Neuronal stem cell (in vitro differentiated cells): ENCODE results near the gene CDRT4.

Experiments
- DNase-seq: peaks from one replicate; pipeline ENCODE4 v3.0.0-alpha.2; 2013; ENCODE audit warnings: low spot score
- H2AFZ ChIP-seq: one replicate; pipeline ENCODE4 v1.6.1; 2013; ENCODE audit warnings: mild to moderate bottlenecking, low read length, inconsistent platforms
- H2AK5ac ChIP-seq: 2 replicates; pipeline ENCODE4 v1.6.1; 2013; ENCODE audit warnings: low read depth, mild to moderate bottlenecking, inconsistent platforms, low read length, moderate library complexity, mixed read lengths
- H2BK120ac ChIP-seq: 2 replicates; pipeline ENCODE4 v1.6.1; 2013; ENCODE audit warnings: low read depth, mild to moderate bottlenecking, inconsistent platforms, low read length, moderate library complexity, mixed read lengths
- H2BK12ac ChIP-seq: one replicate; pipeline ENCODE4 v1.6.1; 2013; ENCODE audit warnings: low read length, inconsistent platforms
- H2BK15ac ChIP-seq: 2 replicates; pipeline ENCODE4 v1.6.1; 2013; ENCODE audit warnings: mild to moderate bottlenecking, low read length, inconsistent platforms, mixed read lengths
- H2BK5ac ChIP-seq: one replicate; pipeline ENCODE4 v1.6.1; 2013; ENCODE audit warnings: inconsistent platforms, mild to moderate bottlenecking, low read length, moderate library complexity
- H3K14ac ChIP-seq: one replicate; pipeline ENCODE4 v1.6.1; 2013; ENCODE audit warnings: low read length, inconsistent platforms
- H3K18ac ChIP-seq: 2 replicates; pipeline ENCODE4 v1.6.1; 2013; ENCODE audit warnings: low read length, inconsistent platforms
- H3K23ac ChIP-seq: 2 replicates; pipeline ENCODE4 v1.6.1; 2013; ENCODE audit warnings: low read depth, mild to moderate bottlenecking, mixed read lengths, low read length, inconsistent platforms; ENCODE audit not compliant: poor library complexity
- H3K27ac ChIP-seq: replicated peaks from 3 replicates; pipeline ENCODE4 v1.5.1; 2013; ENCODE audit warnings: low read length, inconsistent platforms
- H3K27me3 ChIP-seq, 3 experiments: 2 replicates each; pipeline ENCODE4 v1.6.1; 2013; ENCODE audit warnings: low read length in 3 of 3, mild to moderate bottlenecking in 2 of 3, inconsistent platforms in 1 of 3, low read depth in 1 of 3, mixed read lengths in 1 of 3, moderate library complexity in 1 of 3; ENCODE audit not compliant: control insufficient read depth in 3 of 3, insufficient read depth in 3 of 3
- H3K36me3 ChIP-seq, 2 donors: replicated peaks in 1 of 2; 2 replicates each; pipeline ENCODE4 v1.6.1; 2013; ENCODE audit warnings: low read length in 2 of 2; ENCODE audit not compliant: control insufficient read depth in 2 of 2, insufficient read depth in 2 of 2
- H3K4ac ChIP-seq: 2 replicates; pipeline ENCODE4 v1.6.1; 2013; ENCODE audit warnings: inconsistent platforms, mild to moderate bottlenecking, low read length, moderate library complexity
- H3K4me1 ChIP-seq, 2 donors: 1 replicate in 1 of 2; 2 replicates in 1 of 2; pipeline ENCODE4 v1.6.1; 2013; ENCODE audit warnings: low read length in 2 of 2, low read depth in 1 of 2; ENCODE audit not compliant: control insufficient read depth in 2 of 2, insufficient read depth in 1 of 2
- H3K4me2 ChIP-seq: one replicate; pipeline ENCODE4 v1.6.1; 2013; ENCODE audit warnings: mild to moderate bottlenecking, low read length, inconsistent platforms; ENCODE audit not compliant: insufficient read depth, poor library complexity, severe bottlenecking
- H3K4me3 ChIP-seq, 2 donors: 2 replicates each; pipeline ENCODE4 v1.5.1; 2013; ENCODE audit warnings: low read length in 2 of 2, mild to moderate bottlenecking in 2 of 2, inconsistent platforms in 1 of 2, moderate library complexity in 1 of 2
- H3K79me1 ChIP-seq: one replicate; pipeline ENCODE4 v1.6.1; 2013; ENCODE audit warnings: low read depth, mild to moderate bottlenecking, inconsistent platforms, low read length, moderate library complexity
- H3K9ac ChIP-seq: one replicate; pipeline ENCODE4 v1.6.1; 2013; ENCODE audit warnings: mild to moderate bottlenecking, low read depth, low read length, inconsistent platforms; ENCODE audit not compliant: poor library complexity
- H3K9me3 ChIP-seq, 2 donors: replicated peaks in 1 of 2; 2 replicates each; pipeline versions ENCODE3 to v1.6.1; 2013; ENCODE audit warnings: low read length in 2 of 2, mild to moderate bottlenecking in 2 of 2, inconsistent platforms in 1 of 2, low read depth in 1 of 2, mixed read lengths in 1 of 2, moderate library complexity in 1 of 2; ENCODE audit not compliant: control insufficient read depth in 2 of 2, insufficient read depth in 1 of 2
- H4K8ac ChIP-seq: one replicate; pipeline ENCODE4 v1.6.1; 2013; ENCODE audit warnings: low read depth, mild to moderate bottlenecking, inconsistent platforms, low read length, moderate library complexity
- H4K91ac ChIP-seq: one replicate; pipeline ENCODE4 v1.6.1; 2013; ENCODE audit warnings: low read length, low read depth, mild to moderate bottlenecking, inconsistent platforms; ENCODE audit not compliant: poor library complexity
- WGBS, 2 donors: extraction: QIAGEN DNeasy Blood & Tissue Kit; methylation state at CpG; one replicate each; pipeline ENCODE4 v1.1.7; 2013; ENCODE audit warnings: missing lambda C conversion rate in 2 of 2, mixed read lengths in 1 of 2; ENCODE audit not compliant: insufficient read length in 2 of 2, insufficient replicate concordance in 1 of 2; ENCODE audit errors: extremely low coverage in 2 of 2; 5-methylcytosine and 5-hydroxymethylcytosine counted together

The CDRT4 gene

DNA sequence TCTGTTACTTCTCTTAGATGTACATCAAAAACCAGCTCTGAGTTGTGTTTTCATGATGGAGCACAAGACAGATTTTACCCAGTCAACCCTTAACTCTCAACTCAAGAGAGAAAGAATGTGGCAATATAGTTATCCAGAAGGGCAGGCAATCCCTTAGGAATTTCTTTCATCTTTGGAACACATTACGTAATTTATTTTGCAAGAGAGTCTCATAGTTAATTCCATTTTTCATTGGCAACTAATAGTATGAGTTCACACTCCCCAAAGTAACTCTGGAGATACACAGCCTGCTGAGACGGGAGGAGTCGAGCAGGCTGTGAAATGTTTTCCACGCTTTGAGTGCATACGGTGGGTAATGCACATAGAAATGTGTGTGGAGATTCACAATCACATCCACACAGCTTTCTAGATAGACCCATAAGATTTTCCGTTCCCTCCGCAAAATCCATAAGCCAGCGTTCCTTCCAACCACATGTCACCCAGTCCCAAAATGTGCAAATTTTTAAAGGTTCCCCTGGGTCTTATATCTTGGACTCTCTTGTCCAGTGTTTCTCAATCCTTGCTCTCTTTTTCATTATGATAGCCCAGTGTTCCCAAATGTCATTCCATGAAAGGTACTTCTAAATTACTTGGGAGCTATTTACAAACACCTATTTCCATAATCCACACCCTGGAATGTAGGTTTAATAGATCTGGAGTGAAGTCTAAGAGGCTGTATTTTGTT lies 8.4 kb upstream of the CDRT4 start:
- Histone ChIP-seq H3K18ac (no peak overlapping the region), H2BK5ac (no peak overlapping the region), H3K9me3 (peaks cover 0 to 1% of the 10 kb centered on the region in 2 donors), H2AFZ (no peak overlapping the region), H2AK5ac (no peak overlapping the region), H3K27ac (no peak overlapping the region), H2BK15ac (no peak overlapping the region), H3K79me1 (no peaks in the 10 kb centered on the region), H3K36me3 (no peaks in the 10 kb centered on the region), H4K8ac (no peak overlapping the region), H3K9ac (no peak overlapping the region), H4K91ac (no peak overlapping the region), H3K27me3 (no peaks in the 10 kb centered on the region), H3K4me3 (no peak overlapping the region), H3K4ac (no peak overlapping the region), H3K4me1 (peaks cover 0 to 2% of the 10 kb centered on the region in 2 donors), H2BK12ac (no peak overlapping the region), H3K14ac (no peak overlapping the region), H2BK120ac (no peak overlapping the region), H3K4me2 (no peak overlapping the region), H3K23ac (no peak overlapping the region)
- no peak for DNase-seq
- no CpG with 5 or more reads among the region's 8 CpGs for WGBS, 2 donors

DNA sequence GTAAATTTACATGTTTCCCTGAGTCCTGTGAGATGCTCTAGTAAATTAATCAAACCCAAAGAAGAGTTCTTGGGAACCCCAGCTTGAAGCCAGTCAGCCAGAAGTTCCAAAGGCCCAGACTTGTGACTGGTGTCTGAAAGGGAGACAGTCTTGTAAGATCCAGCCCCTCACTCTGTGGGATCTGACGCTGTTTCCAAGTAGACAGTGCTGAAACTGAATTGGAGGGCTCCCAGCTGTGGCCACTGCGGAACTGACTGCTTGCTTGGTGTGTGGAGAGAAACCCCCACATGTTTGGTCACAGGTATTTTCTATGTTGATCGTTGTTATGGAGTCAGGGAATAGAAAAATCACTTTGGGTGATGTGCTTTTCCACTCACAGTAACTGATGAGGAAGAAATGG lies 5.5 kb upstream of the CDRT4 start:
- H2BK120ac ChIP-seq: no peak overlapping the region
- no CpG with 5 or more reads among the region's 3 CpGs for WGBS, 2 donors
- no peak overlapping the region for H3K18ac ChIP-seq
- H3K23ac ChIP-seq: no peak overlapping the region
- H2BK5ac ChIP-seq: no peak overlapping the region
- H3K14ac ChIP-seq: no peak overlapping the region
- H2BK15ac ChIP-seq: no peak overlapping the region
- H3K36me3 ChIP-seq: no peaks in the 10 kb centered on the region
- no peak overlapping the region for H3K4me2 ChIP-seq
- no peak overlapping the region for H4K91ac ChIP-seq
- no peak overlapping the region for H3K4me3 ChIP-seq
- H4K8ac ChIP-seq: no peak overlapping the region
- H2BK12ac ChIP-seq: no peak overlapping the region
- H3K9me3 ChIP-seq: no peaks in the 10 kb centered on the region
- H3K4me1 ChIP-seq: no peaks in the 10 kb centered on the region
- no peaks in the 10 kb centered on the region for H3K79me1 ChIP-seq
- no peak overlapping the region for H2AFZ ChIP-seq
- no peak overlapping the region for H3K27ac ChIP-seq
- DNase-seq: no peak
- no peak overlapping the region for H3K4ac ChIP-seq
- no peak overlapping the region for H3K9ac ChIP-seq
- no peak overlapping the region for H2AK5ac ChIP-seq
- H3K27me3 ChIP-seq: no peaks in the 10 kb centered on the region

DNA sequence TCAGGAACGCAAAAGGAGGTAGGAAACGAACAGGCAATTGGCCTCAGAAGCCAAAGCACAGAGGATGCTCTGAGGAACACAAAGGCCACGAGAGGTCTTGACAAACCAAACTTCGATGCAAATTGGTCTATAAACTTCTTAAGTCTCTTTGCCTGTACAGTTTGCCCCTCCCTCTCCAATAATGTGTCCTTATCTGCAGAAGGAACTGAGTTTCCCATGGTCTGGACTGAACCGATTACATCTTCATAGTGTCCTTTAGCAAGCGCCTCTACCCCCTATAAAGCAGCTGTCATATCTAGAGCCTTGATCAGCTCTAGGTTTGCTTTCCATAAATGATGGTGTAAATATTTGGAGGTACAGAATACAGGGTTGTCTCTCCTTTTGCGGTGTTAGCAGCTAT lies 3.1 kb upstream of the CDRT4 start:
- no peak overlapping the region for H2BK120ac ChIP-seq
- H3K4ac ChIP-seq: no peak overlapping the region
- no peak overlapping the region for H3K27ac ChIP-seq
- no peaks in the 10 kb centered on the region for H3K4me1 ChIP-seq
- H4K8ac ChIP-seq: no peak overlapping the region
- no peaks in the 10 kb centered on the region for H3K36me3 ChIP-seq
- H2BK15ac ChIP-seq: no peak overlapping the region
- peaks cover 0 to under 1% of the 10 kb centered on the region in 2 donors for H3K9me3 ChIP-seq
- no peak overlapping the region for H3K4me2 ChIP-seq
- no peak for DNase-seq
- H2BK5ac ChIP-seq: no peak overlapping the region
- no peak overlapping the region for H3K18ac ChIP-seq
- H3K14ac ChIP-seq: no peak overlapping the region
- H2AK5ac ChIP-seq: no peak overlapping the region
- H3K9ac ChIP-seq: no peak overlapping the region
- no peak overlapping the region for H2BK12ac ChIP-seq
- H3K27me3 ChIP-seq: no peaks in the 10 kb centered on the region
- no peak overlapping the region for H2AFZ ChIP-seq
- H3K79me1 ChIP-seq: no peaks in the 10 kb centered on the region
- no peak overlapping the region for H3K23ac ChIP-seq
- H4K91ac ChIP-seq: no peak overlapping the region
- H3K4me3 ChIP-seq: no peak overlapping the region
- no CpG with 5 or more reads among the region's 7 CpGs for WGBS, 2 donors

DNA sequence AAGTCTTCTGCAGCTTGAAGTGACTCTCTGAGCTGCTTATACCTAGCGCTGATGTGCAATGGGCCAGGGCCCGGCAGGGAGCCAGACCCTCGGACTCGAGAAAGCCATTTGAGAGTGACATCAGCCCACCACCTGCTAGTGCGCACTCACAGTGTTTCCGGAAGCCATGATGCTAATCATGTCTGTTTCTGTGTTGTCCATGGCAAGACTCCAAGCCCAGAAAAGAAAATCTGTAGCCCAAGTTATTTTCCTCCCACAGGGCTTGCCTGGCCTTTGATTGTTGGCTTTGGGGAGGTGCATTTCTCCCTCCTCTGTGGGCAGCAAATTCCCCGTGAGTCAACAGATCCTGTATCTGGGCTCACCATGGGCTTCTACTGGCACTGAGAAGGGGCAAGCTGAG lies 1.8 kb upstream of the CDRT4 start:
- no peak overlapping the region for H3K4me3 ChIP-seq
- no peak for DNase-seq
- H3K4me1 ChIP-seq: peaks cover 0 to 2% of the 10 kb centered on the region in 2 donors
- no peaks in the 10 kb centered on the region for H3K36me3 ChIP-seq
- H2BK12ac ChIP-seq: no peak overlapping the region
- H2BK5ac ChIP-seq: no peak overlapping the region
- no peak overlapping the region for H2AFZ ChIP-seq
- no peak overlapping the region for H4K91ac ChIP-seq
- H4K8ac ChIP-seq: no peak overlapping the region
- H3K79me1 ChIP-seq: no peaks in the 10 kb centered on the region
- H3K23ac ChIP-seq: no peak overlapping the region
- H3K27me3 ChIP-seq: no peaks in the 10 kb centered on the region
- no peak overlapping the region for H3K27ac ChIP-seq
- H3K9ac ChIP-seq: no peak overlapping the region
- H3K4me2 ChIP-seq: no peak overlapping the region
- no peak overlapping the region for H3K14ac ChIP-seq
- no peak overlapping the region for H2BK15ac ChIP-seq
- H2BK120ac ChIP-seq: no peak overlapping the region
- peaks cover 0 to 6% of the 10 kb centered on the region in 2 donors for H3K9me3 ChIP-seq
- H2AK5ac ChIP-seq: no peak overlapping the region
- no peak overlapping the region for H3K18ac ChIP-seq
- H3K4ac ChIP-seq: no peak overlapping the region
- WGBS, 2 donors: no CpG with 5 or more reads among the region's 7 CpGs
